K562 (cell line): ENCODE results near the gene WBP1L. TPM values are rescaled to one million over a fixed set of nuclear protein-coding genes. Genes with fewer than 3 reads are reported as not detected.
A peak's percentile ranks its signal among the peaks of the same experiment; 100 is the strongest.

Experiments used
- CTCFL ChIP-seq: IDR thresholded peaks from 2 replicates; pipeline ENCODE4 v1.6.1; 2011; ENCODE audit warnings: borderline replicate concordance, low read depth, mild to moderate bottlenecking, moderate library complexity, low read length; ENCODE audit not compliant: insufficient read depth, poor library complexity, severe bottlenecking
- DNMT1 ChIP-seq: fragments of 450-650 bp; IDR thresholded peaks from 2 replicates; pipeline ENCODE4 v1.6.1; 2016; ENCODE audit warnings: antibody characterized with exemption, mild to moderate bottlenecking
- MYNN ChIP-seq, 2 experiments: sonication (generic); formaldehyde crosslinking in 1 of 2; IDR thresholded peaks; 2 replicates each; pipeline versions ENCODE4 v1.5.0 to v1.6.1; 2016 to 2020; ENCODE audit warnings: antibody characterized with exemption in 1 of 2, missing genetic modification reagents in 1 of 2
- NCOA1 ChIP-seq: fragments of 450-650 bp; IDR thresholded peaks from 2 replicates; pipeline ENCODE4 v1.6.1; 2016; ENCODE audit warnings: low read depth
- TBL1XR1 ChIP-seq, 2 experiments: IDR thresholded peaks; 2 replicates each; pipeline ENCODE4 v1.6.1; 2012; ENCODE audit warnings: improper control_type of control experiment in 2 of 2, low read length in 2 of 2, mild to moderate bottlenecking in 1 of 2
- ZBED1 ChIP-seq: IDR thresholded peaks from 2 replicates; pipeline ENCODE4 v1.6.1; 2014
- ZBTB11 ChIP-seq, 3 experiments: fragments of 200-800 bp in 1 of 3; fragments of 250-450 bp in 1 of 3; fragments of 450-650 bp in 1 of 3; sonication (Bioruptor Pico) in 1 of 3; sonication (Bioruptor generic) in 1 of 3; formaldehyde crosslinking in 1 of 3; IDR thresholded peaks; 2 replicates each; pipeline versions ENCODE4 v1.6.1 to v1.8.0; 2016 to 2022; ENCODE audit warnings: mild to moderate bottlenecking in 2 of 3, missing genetic modification characterization in 2 of 3, missing compliant biosample characterization in 1 of 3, moderate library complexity in 1 of 3
- ZNF165 ChIP-seq: fragments of 250-450 bp; sonication (Bioruptor Pico); IDR thresholded peaks from 2 replicates; pipeline ENCODE4 v1.4.0; 2020; ENCODE audit warnings: borderline replicate concordance
- polyA plus RNA-seq, 8 experiments: library from polyadenylated mRNA; depleted of rRNA in 4 of 8; stranded (reverse) in 5 of 8; unstranded in 3 of 8; fragments of >200 nt; fragmentation: Nextera tagmentation in 2 of 8; fragmentation: Illumina TruSeq in 1 of 8; extraction: Ambion mirVana in 2 of 8; extraction: Trizol in 1 of 8; gene quantifications; 2 replicates each; pipeline versions ENCODE4 v1.2.1 to v1.2.3, GENCODE V29; 2011 to 2014; ENCODE audit warnings: inconsistent platforms in 1 of 8, missing spikeins in 1 of 8
- total RNA-seq, 7 experiments: library from RNA; depleted of rRNA in 6 of 7; stranded (reverse); fragments of >200 nt in 6 of 7; fragmentation: Illumina TruSeq in 2 of 7; extraction: Trizol in 2 of 7; gene quantifications; 2 replicates each; pipeline versions ENCODE4 v1.2.1 to v1.2.3, GENCODE V29; 2011 to 2021; ENCODE audit warnings: low replicate concordance in 1 of 7

Gene WBP1L
- total and polyA plus RNA-seq, 9 of the 15 experiments (the other 6 are each of a cell fraction or from before 2014, with no cell fraction given), result 3.2 to 14.4 (median 11.3) TPM

- no peak for TF ChIP-seq DNMT1
- TF ChIP-seq MYNN (IDR thresholded peaks at IDR 0.05), result peak; percentile 52; the same call in 1 of the 2 replicates
- TF ChIP-seq MYNN (CRISPR knock-in tag; IDR thresholded peaks at IDR 0.05), result no peak
- no peak for TF ChIP-seq ZBED1
- no peak for TF ChIP-seq CTCFL
- no peak for TF ChIP-seq ZNF165 (CRISPR knock-in tag)
- peak in 1 of 3 experiments; percentile 82; a peak in 2 of 6 replicates for TF ChIP-seq ZBTB11 (CRISPR knock-in tag; IDR thresholded peaks at IDR 0.05)
- TF ChIP-seq TBL1XR1 (IDR thresholded peaks at IDR 0.05; ENCODE audit: low read length in 2 of 2), result peak in 1 of 2 experiments; percentile 33; a peak in 1 of 4 replicates
- TF ChIP-seq NCOA1, result peak; percentile 32; the same call in 1 of the 2 replicates
Measured at GRCh38 chr10:102814453-102814871, 70.7 kb downstream of the WBP1L start (continued).
